Sigmoid colon (tissue), 7 donors: ENCODE measurements around the gene TMC1. TPM values are rescaled to one million over a fixed set of nuclear protein-coding genes. Genes with fewer than 3 reads are reported as not detected.
"Not testable (repeated sequence)": the region's sequence is repeated elsewhere in the genome, so short reads cannot be mapped to it uniquely, and the experiment has no call there.

Source experiments
- DNase-seq: peaks from one replicate; pipeline ENCODE4 v3.0.0-alpha.2; 2019
- H3K27ac ChIP-seq, 4 donors: fragments of 200-600 bp; sonication (generic); one replicate each; pipeline ENCODE4 v1.5.1; 2016 to 2019; ENCODE audit warnings: mild to moderate bottlenecking in 1 of 4
- H3K27me3 ChIP-seq, 3 donors: fragments of 200-600 bp; sonication (generic); one replicate each; pipeline ENCODE4 v1.5.1; 2019; ENCODE audit warnings: mild to moderate bottlenecking in 1 of 3
- H3K36me3 ChIP-seq, 4 donors: fragments of 200-600 bp; sonication (generic); one replicate each; pipeline ENCODE4 v1.5.1; 2016 to 2019
- H3K4me1 ChIP-seq, 4 donors: fragments of 200-600 bp; sonication (generic); one replicate each; pipeline ENCODE4 v1.5.1; 2017 to 2019
- H3K4me3 ChIP-seq, 4 donors: fragments of 200-600 bp; sonication (generic); one replicate each; pipeline ENCODE4 v1.5.1; 2017 to 2019; ENCODE audit warnings: mild to moderate bottlenecking in 2 of 4, moderate library complexity in 1 of 4
- H3K9me3 ChIP-seq, 4 donors: fragments of 200-600 bp in 3 of 4; sonication (generic) in 3 of 4; one replicate each; pipeline versions ENCODE4 v1.5.1 to v1.6.1; 2013 to 2019
- EP300 ChIP-seq, 4 donors: sonication (generic); formaldehyde crosslinking; IDR thresholded peaks; one replicate each; pipeline ENCODE4 v1.6.1; 2017; ENCODE audit warnings: antibody characterized with exemption in 4 of 4
- POLR2A ChIP-seq, 2 donors: fragments of 450-650 bp; IDR thresholded peaks; one replicate each; pipeline ENCODE4 v1.6.1; 2016; ENCODE audit warnings: antibody characterized with exemption in 2 of 2, mild to moderate bottlenecking in 2 of 2, moderate library complexity in 2 of 2
- POLR2AphosphoS5 ChIP-seq, 4 donors: sonication (generic); formaldehyde crosslinking; IDR thresholded peaks; one replicate each; pipeline ENCODE4 v1.6.1; 2017; ENCODE audit warnings: antibody characterized with exemption in 4 of 4
- WGBS, 2 donors: extraction: QIAGEN DNeasy Blood & Tissue Kit; methylation state at CpG; one replicate each; pipeline ENCODE4 v1.1.7; 2013; 5-methylcytosine and 5-hydroxymethylcytosine counted together
- intact Hi-C: fragments of 100-400 bp; cut with DNase I; formaldehyde crosslinking; loops from one replicate; pipeline ENCODE4 v1.15.1; 2023
- polyA plus RNA-seq, 3 donors: library from polyadenylated mRNA; stranded (reverse); fragments of 200-250 nt; gene quantifications; one replicate each; pipeline ENCODE4 v1.2.3, GENCODE V29; 2013
- total RNA-seq, 4 donors: library from RNA; depleted of rRNA; stranded (reverse); fragments of >200 nt; gene quantifications; one replicate each; pipeline ENCODE4 v1.1.0, GENCODE V29; 2016
- TF ChIP-seq, protein P1 (sequence below), 4 experiments: fragments of 450-650 bp in 3 of 4; fragments of 200-600 bp in 1 of 4; IDR thresholded peaks; one replicate each; pipeline ENCODE4 v1.5.1; 2016 to 2019; ENCODE audit warnings: antibody characterized with exemption in 4 of 4, mild to moderate bottlenecking in 3 of 4, moderate library complexity in 2 of 4
- donor health status: healthy with polysubstance abuse.
- donor health status: Bipolar disorder and iron deficiency.
- donor health status: healthy.

The TMC1 gene
- total and polyA plus RNA-seq, 7 donors: under 0.01 to 1.5 (median 0.51) TPM; not detected in 4

GRCh38 chr9:72839085-72839484 lies 317.7 kb downstream of the TMC1 start:
- no peaks in the 10 kb centered on the region for H3K4me1 ChIP-seq
- no peak for DNase-seq
- TF ChIP-seq POLR2AphosphoS5 (IDR thresholded peaks at IDR 0.05) (no peak), POLR2A (IDR thresholded peaks at IDR 0.05) (no peak), EP300 (IDR thresholded peaks at IDR 0.05) (no peak)
- TF ChIP-seq, protein P1, sequence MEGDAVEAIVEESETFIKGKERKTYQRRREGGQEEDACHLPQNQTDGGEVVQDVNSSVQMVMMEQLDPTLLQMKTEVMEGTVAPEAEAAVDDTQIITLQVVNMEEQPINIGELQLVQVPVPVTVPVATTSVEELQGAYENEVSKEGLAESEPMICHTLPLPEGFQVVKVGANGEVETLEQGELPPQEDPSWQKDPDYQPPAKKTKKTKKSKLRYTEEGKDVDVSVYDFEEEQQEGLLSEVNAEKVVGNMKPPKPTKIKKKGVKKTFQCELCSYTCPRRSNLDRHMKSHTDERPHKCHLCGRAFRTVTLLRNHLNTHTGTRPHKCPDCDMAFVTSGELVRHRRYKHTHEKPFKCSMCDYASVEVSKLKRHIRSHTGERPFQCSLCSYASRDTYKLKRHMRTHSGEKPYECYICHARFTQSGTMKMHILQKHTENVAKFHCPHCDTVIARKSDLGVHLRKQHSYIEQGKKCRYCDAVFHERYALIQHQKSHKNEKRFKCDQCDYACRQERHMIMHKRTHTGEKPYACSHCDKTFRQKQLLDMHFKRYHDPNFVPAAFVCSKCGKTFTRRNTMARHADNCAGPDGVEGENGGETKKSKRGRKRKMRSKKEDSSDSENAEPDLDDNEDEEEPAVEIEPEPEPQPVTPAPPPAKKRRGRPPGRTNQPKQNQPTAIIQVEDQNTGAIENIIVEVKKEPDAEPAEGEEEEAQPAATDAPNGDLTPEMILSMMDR (IDR thresholded peaks at IDR 0.05): no peak
- H3K9me3 ChIP-seq: no peaks in the 10 kb centered on the region
- intact Hi-C loops: no loop called here
- no peaks in the 10 kb centered on the region for H3K36me3 ChIP-seq
- 81 to 91% methylated on average over 3 of the region's 3 CpGs for WGBS, 2 donors
- no peak overlapping the region for H3K4me3 ChIP-seq
- no peaks in the 10 kb centered on the region for H3K27me3 ChIP-seq
- H3K27ac ChIP-seq: no peak overlapping the region

DNA sequence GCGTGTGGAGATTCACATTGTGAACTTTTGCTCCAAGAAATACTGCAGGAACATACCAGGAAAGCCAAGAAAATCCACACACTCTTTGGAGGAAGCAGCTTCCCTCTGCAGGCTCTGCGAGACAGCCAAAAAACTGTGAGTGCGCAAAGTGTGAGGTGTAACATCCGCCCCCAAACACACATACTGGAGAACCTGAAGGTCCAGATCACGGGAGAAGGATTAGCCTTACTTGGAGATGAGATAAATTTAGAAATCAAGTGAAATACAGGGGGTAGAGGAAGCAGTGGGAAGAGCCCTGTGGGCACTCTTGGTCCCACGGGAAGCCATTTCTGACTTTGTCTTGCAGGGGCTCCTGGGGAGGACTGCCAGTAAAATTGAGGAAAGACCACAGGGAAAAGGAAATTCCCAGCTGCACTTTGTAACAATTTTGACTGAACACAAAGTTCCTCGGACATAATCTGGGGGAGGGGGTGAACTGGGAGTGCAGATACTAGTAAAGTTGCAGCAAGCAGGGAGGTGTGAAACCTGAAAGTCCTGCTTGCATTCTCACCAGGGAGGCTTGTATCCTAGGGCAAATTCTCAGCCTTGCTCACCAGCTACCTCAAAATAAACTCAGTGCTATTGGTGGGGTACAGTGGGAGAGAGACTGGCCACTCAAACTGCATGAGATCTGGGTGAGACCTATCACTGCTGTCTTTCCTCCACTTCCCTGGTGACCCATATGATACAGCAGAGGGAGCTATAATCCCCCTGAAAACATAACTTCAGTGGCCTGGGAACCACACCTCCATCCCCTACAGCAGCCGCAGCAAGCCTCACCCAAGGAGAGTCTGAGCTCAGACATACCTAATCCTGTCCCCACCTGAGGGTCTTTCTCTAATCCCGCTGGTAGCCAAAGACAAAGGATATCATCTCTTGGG lies 322.4 kb downstream of the TMC1 start:
- intact Hi-C loops: no loop called here
- WGBS, 2 donors: 81 to 89% methylated on average over 9 of the region's 9 CpGs
- peaks cover 0 to 2% (median 0%) of the 10 kb centered on the region in 4 donors for H3K9me3 ChIP-seq
- H3K27me3 ChIP-seq: no peaks in the 10 kb centered on the region
- TF ChIP-seq, protein P1 (IDR thresholded peaks at IDR 0.05): no peak
- TF ChIP-seq EP300 (IDR thresholded peaks at IDR 0.05) (no peak), POLR2A (IDR thresholded peaks at IDR 0.05) (no peak), POLR2AphosphoS5 (IDR thresholded peaks at IDR 0.05) (no peak)
- DNase-seq: no peak
- H3K27ac ChIP-seq: no peak overlapping the region
- H3K4me3 ChIP-seq: no peak overlapping the region
- H3K36me3 ChIP-seq: no peaks in the 10 kb centered on the region
- no peaks in the 10 kb centered on the region for H3K4me1 ChIP-seq

DNA sequence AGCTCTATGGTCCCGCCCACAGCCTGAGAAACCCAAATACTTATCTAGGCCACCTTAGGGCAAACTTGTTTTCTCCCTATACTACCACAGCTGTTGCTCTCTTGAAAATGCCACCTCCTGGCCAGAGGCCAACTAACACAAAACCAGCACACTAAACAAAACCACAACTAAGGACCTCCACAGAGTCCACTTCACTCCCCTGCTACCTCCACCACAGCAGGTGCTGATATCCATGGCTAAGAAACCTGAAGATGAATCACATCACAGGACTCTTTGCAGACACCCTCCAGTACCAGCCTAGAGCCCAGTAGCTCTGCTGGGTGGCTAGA lies 323.0 kb downstream of the TMC1 start:
- no peaks in the 10 kb centered on the region for H3K27me3 ChIP-seq
- H3K4me3 ChIP-seq: no peak overlapping the region
- intact Hi-C loops: no loop called here
- no peak overlapping the region for H3K27ac ChIP-seq
- 92 to 93% methylated on average over 1 of the region's 1 CpG for WGBS, 2 donors
- no peak for DNase-seq
- TF ChIP-seq POLR2AphosphoS5 (IDR thresholded peaks at IDR 0.05): no peak
- TF ChIP-seq, protein P1 (IDR thresholded peaks at IDR 0.05): no peak
- no peak for TF ChIP-seq EP300 (IDR thresholded peaks at IDR 0.05)
- no peak for TF ChIP-seq POLR2A (IDR thresholded peaks at IDR 0.05)
- H3K9me3 ChIP-seq: peaks cover 0 to 2% (median 0%) of the 10 kb centered on the region in 4 donors
- H3K36me3 ChIP-seq: no peaks in the 10 kb centered on the region
- H3K4me1 ChIP-seq: no peaks in the 10 kb centered on the region

GRCh38 chr9:72845052-72845451 lies 323.6 kb downstream of the TMC1 start:
- DNase-seq, intact Hi-C loops, H3K4me3 ChIP-seq, H3K36me3 ChIP-seq, H3K27ac ChIP-seq, H3K9me3 ChIP-seq, H3K4me1 ChIP-seq, H3K27me3 ChIP-seq: not testable (repeated sequence)
- 92 to 98% methylated on average over 3 of the region's 3 CpGs for whole genome bisulfite sequencing, 2 donors

DNA sequence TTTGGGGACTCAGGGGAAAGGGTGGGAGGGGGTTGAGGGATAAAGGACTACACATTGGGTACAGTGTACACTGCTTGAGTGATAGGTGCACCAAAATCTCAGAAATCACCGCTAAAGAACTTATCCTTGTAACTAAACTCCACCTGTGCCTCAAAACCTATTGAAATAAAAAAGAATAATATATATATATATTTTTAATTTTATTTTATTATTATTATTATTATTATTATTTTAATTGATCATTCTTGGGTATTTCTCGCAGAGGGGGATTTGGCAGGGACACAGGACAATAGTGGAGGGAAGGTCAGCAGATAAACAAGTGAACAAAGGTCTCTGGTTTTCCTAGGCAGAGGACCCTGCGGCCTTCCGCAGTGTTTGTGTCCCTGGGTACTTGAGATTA lies 328.8 kb downstream of the TMC1 start:
- H3K36me3 ChIP-seq, H3K4me1 ChIP-seq, DNase-seq, H3K4me3 ChIP-seq, H3K27ac ChIP-seq, H3K27me3 ChIP-seq, intact Hi-C loops, H3K9me3 ChIP-seq: not testable (repeated sequence)
- 85 to 91% methylated on average over 4 of the region's 4 CpGs for WGBS, 2 donors

- 97 to 100% methylated on average over 1 of the region's 1 CpG for WGBS, 2 donors
These were observed 333.9 kb downstream of the TMC1 start for GRCh38 chr9:72855321-72855720.

More at GRCh38 chr9:72855321-72855720, 333.9 kb downstream of the TMC1 start:
- DNase-seq: no peak
- H3K9me3 ChIP-seq: no peaks in the 10 kb centered on the region
- H3K27me3 ChIP-seq: no peaks in the 10 kb centered on the region
- H3K27ac ChIP-seq: no peak overlapping the region
- TF ChIP-seq EP300 (IDR thresholded peaks at IDR 0.05) (no peak), POLR2AphosphoS5 (IDR thresholded peaks at IDR 0.05) (no peak), POLR2A (IDR thresholded peaks at IDR 0.05) (no peak)
- TF ChIP-seq, protein P1 (IDR thresholded peaks at IDR 0.05): no peak
- no peaks in the 10 kb centered on the region for H3K36me3 ChIP-seq
- H3K4me3 ChIP-seq: no peak overlapping the region
- intact Hi-C loops: loop anchor here (5.0 kb wide), 1 partner anchor 327 kb away; no protein-coding TSS in a partner anchor
- H3K4me1 ChIP-seq: peaks cover 0 to 36% (median 19%) of the 10 kb centered on the region in 4 donors
